Skeletal muscle cell (primary cell): ENCODE measurements around the gene ATP10B.
"Not testable (repeated sequence)": the region's sequence is repeated elsewhere in the genome, so short reads cannot be mapped to it uniquely, and the experiment has no call there.

ENCODE experiments used
- DNase-seq: peaks from one replicate; pipeline ENCODE4 v3.0.0-alpha.2; 2010; ENCODE audit warnings: low read depth
- H3K4me3 ChIP-seq: 2 replicates; pipeline ENCODE4 v1.5.1; 2011; ENCODE audit warnings: low read depth, mild to moderate bottlenecking, control low read depth, low read length, moderate library complexity

The ATP10B gene

GRCh38 chr5:160835376-160835775 lies 16.6 kb downstream of the ATP10B start:
- no peak for DNase-seq
- no peak overlapping the region for H3K4me3 ChIP-seq

DNA sequence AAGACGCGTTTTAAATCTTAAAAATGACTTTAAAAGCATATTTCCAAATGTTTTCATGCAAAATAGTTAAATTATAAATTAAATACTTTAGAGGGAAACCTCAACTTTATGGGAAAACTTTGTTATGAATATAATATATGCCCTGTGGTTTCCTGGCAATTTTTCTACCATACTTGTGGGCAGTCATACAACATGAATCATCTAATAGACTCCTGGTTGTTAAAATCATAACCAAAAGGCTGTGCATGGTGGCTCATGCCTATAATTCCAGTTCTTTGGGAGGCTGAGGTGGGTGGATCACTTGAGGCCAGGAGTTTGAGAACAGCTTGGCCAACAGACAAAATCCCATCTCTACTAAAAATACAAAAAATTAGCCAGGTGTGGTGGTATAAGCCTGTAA lies 18.2 kb downstream of the ATP10B start:
- no peak overlapping the region for H3K4me3 ChIP-seq
- DNase-seq, result no peak

DNA sequence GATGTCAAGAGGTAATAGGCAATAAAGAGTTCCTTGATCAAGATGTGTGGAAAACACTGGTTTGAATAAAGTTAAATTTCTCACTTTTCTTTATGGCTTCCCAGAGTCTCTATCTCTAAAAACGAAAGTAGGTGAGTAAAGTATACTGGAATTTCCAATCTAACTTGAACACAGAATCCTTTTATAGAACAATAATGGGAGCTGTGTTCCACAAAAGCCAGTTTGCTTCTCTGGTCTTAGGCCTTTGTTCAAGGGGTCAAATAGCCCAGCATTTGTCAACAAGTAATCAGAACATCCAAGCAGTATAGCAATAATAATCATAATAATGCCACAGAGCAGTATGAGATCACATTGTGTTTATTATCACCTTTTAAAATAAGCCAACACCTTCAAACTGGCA lies 20.2 kb downstream of the ATP10B start:
- no peak overlapping the region for H3K4me3 ChIP-seq
- DNase-seq, result no peak

DNA sequence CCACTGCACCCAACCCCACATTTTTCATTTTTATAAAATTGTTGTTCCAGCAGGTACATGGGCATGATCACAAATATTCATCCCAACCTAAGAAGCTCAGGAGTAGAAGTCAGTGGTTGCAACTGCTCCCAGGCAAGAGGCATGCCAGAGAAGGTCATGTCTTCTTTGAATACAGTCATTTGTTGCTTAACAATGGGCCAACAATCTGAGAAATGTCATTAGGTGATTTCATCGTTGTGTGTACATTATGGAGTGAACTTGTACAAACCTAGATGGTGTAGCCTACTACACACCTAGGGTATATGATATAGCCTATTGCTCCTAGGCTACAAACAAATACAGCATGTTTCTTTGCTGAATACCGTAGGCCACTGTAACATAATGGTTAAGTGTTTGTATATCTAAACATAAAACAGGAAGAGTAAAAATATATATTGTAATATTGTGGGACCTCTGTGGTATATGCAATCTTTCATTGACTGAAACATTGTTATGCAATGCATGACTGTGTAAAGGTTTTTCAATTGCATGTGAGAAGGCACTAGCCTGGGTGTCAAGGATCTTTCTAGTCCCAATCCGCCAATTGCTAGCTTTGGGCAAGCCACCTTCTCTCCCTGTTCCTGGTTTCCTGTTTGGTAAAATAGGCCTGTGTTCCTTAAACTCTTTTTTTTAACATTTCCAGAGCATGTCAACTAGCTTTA lies 27.6 kb downstream of the ATP10B start:
- no peak overlapping the region for H3K4me3 ChIP-seq
- no peak for DNase-seq

DNA sequence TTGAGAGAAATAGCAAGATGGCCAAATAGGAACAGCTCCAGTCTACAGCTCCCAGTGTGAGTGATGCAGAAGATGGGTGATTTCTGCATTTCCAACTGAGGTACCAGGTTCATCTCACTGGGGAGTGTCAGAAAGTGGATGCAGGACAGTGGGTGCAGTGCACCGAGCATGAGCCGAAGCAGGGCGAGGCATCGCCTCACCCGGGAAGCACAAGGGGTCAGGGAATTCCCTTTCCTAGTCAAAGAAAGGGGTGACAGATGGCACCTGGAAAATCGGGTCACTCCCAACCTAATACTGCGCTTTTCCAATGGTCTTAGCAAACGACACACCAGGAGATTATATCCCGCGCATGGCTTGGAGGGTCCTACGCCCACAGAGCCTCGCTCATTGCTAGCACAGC lies 39.0 kb downstream of the ATP10B start:
- not testable (repeated sequence) for DNase-seq, H3K4me3 ChIP-seq

DNA sequence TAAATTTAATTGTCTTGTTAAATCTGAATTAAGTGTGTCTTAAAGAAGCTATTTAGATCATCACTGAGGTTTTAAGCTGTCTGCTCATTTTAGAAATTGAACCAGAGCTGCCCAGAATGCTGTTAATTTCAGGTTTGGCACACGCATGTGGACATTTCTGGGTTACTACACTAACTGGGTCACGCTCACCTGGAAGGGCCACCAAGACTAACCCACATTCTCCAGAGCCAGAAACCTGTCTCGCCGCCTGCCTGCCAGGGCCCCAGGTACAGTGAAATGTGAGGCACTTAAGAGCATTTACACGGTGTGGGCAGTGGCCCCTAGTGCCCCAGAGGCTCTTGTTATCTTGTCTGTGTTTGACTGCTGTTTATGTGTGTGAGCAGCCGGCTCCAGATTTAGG lies 46.6 kb downstream of the ATP10B start:
- DNase-seq, result no peak
- H3K4me3 ChIP-seq, result no peak overlapping the region

GRCh38 chr5:160802592-160802991 lies 49.4 kb downstream of the ATP10B start:
- no peak overlapping the region for H3K4me3 ChIP-seq
- no peak for DNase-seq

DNA sequence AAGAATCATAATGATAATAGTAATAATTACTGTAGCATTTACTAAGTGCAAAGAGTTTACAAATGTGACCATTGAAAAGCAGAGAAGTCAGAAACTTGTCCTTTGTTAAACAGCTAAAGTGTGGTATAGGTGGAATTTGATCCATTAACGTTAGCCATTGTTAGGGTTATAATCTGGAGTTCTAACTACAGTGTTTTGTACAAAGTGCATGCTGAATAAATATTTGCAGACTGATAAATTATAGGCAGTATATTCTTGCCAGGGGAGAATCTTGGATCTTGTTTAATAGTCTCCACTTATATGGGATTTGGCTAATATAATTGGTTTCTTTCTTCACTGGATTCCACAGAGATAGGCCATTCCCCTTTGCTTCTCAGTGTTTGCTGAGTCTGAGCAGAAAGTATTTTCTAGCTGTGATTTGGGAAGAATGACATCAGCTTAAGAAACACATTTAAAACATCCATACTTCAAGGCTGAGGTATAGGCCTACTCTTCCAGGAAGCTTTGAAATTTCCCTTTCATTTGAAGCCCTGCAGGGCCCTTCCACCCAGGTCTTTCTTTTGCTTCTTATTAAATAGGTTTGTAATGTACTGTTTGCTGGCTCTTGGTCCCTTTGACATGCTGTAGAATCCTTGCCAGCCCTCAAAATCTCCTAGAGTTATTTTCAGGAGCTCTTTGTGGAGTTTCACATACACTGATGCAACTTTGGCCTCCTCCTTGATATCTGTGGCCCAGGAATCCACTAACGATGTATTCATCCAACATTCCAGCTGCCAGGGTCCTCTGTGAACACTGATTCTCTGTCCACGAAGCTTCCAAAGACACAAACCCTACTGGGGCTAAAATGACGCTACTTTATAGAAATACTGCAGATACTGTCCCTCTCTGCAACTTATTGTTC lies 51.4 kb downstream of the ATP10B start:
- DNase-seq, result no peak
- no peak overlapping the region for H3K4me3 ChIP-seq

- H3K4me3 ChIP-seq, result no peak overlapping the region
- no peak for DNase-seq
Observed at GRCh38 chr5:160799184-160799583, 52.8 kb downstream of the ATP10B start.

DNA sequence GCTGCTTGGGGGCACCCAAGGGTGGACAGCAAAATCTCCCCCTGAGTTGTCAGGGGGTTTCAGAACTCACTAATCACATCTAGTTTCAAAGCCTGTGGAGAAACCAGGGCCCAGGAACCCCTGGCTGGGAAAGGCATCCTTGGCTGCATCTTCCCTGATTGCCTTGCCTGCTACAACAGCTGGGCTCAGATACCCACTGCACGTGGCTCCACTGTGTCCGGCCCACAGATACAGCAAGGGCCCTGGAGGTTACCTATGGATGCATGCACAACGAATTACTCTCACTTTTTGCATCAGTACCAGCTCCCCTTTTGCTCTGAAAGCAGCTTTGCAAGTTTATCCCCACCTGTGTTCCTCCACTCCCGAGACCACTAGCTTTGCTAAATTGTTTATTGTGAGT lies 55.0 kb downstream of the ATP10B start:
- no peak overlapping the region for H3K4me3 ChIP-seq
- DNase-seq, result no peak

GRCh38 chr5:160793530-160793899 lies 58.5 kb downstream of the ATP10B start:
- no peak overlapping the region for H3K4me3 ChIP-seq
- DNase-seq, result no peak

DNA sequence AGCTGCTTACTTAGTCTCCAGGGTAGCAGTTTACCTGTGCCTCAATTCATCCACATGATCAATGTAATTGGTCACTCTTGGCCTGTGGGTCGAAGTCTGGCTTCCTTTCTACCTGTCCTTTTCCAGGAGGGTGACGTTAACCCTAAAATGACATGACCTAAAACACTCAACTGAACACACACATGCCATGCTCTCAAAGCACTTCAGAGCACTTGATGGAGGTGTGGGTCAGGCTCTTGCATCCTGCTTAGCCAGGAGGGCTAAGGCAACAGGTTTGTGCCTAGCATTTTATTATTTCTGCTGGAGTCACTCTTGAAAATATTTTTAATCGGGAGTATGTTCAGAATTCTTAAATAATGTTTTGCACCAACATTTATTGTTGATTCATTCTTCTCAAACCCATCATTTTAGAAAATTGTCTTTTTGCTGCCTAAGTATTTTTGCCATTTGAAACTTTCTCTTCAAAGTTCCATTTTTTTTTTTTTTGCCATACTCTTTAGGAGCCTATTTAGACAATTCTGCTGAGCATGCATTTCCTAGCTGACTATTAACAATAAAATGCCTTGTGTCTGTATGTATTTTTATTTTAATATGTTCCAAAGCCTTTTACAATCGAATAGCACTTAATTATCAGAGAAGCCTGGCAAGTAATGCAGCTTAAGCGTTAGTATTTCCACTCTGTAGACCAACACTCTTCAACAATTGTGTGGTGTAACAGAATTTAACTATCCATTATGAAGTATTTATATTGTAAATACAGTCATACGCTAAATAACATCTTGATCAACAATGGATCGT lies 59.1 kb downstream of the ATP10B start:
- DNase-seq, result no peak

DNA sequence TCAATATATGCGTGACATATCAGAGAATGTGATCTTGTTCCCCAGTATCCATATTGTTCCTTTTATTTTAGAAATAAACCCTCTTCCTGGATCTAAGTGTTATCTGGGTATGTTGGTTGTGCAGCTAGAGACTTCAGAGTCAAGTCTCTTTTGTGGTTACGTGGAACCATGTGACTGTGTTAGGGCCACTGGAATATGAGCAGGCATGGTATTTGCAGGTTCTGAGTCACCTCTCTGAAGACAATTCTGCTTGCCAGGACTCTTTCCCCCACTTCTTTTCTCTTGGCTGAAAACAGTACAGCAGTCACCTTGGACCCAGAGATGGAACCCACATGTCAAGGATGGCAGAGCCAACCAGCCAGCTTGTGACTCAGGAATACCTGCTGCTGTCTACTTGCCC lies 59.7 kb downstream of the ATP10B start:
- no peak for DNase-seq
- H3K4me3 ChIP-seq, result no peak overlapping the region

More for the DNA sequence above, 59.1 kb downstream of the ATP10B start:
- no peak overlapping the region for H3K4me3 ChIP-seq

DNA sequence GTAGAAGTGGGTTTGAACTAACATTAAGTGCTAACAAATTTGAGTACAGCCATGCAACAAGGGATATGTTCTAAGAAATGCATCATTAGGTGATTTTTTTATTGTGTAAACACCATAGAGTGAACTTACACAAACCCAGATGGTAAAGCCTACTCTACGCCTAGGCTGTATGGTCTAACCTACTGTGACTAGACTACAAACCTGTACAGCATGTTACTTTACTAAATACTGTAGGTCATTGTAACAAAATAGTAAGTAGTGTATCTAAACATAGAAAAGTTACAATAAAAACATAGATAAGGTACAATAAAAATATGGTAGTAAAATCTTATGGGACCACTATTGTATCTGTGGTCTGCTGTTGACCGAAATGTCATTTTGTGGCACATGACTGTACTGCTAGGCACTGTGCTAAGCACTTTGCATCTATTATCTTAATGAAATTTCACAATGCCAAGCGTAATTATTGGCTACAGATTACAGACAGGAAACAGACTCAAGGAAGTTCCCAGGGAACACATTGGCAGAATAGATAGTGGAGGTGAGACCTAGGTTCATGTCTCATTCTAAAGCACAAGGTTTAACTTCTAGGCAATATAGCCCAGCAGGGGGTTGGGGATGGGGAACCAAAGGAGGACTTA lies 62.7 kb downstream of the ATP10B start:
- H3K4me3 ChIP-seq, result no peak overlapping the region
- no peak for DNase-seq

DNA sequence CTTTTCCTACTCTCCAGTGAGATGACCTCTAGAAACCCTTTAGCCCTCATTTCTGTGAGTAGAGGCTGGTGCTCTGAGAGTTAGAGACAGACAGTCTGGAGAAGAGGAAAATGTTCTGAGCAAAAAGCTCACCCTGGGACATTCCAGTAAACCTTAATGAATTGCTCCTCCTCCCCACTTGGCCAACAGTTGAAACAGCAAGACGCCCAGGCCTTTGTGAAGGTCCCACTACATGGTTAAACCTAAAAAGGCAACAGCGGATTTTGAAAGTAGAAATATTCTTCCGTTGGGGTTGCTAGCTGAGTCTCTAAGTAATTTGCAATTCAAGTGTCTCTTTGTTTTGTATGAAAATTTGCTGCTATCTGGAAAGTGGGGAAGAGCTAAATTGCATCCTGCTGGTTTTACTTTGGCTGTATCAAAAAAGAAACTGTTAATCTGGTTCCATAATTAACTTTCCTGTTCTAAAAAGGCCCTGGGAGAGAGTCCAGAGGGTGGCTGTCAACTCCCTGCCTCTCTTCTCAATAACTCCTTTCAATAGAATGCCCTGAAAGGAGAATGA lies 63.8 kb downstream of the ATP10B start:
- no peak overlapping the region for H3K4me3 ChIP-seq
- no peak for DNase-seq

DNA sequence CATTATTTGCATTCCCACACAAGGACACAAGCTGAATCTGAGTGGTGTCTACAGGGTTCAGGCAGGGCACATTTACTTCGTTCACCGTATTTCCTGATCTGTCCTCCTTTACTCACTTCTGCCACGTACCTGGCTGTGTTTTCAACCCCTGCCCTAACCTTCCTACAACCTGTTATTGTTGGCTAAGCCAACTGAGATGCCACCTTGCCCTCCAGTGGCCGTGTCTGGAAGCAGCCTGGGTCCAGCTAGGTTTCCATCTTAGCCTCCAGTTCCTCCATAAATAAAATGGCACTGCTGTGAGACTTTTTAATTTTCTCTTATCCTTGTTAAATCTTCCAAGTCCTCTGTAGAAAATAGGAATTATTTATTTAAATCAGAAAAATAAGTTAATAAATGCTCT lies 64.8 kb downstream of the ATP10B start:
- no peak for DNase-seq
- no peak overlapping the region for H3K4me3 ChIP-seq

- H3K4me3 ChIP-seq, result no peak overlapping the region
- DNase-seq, result no peak
Observed at GRCh38 chr5:160774666-160775315, 77.2 kb downstream of the ATP10B start.

DNA sequence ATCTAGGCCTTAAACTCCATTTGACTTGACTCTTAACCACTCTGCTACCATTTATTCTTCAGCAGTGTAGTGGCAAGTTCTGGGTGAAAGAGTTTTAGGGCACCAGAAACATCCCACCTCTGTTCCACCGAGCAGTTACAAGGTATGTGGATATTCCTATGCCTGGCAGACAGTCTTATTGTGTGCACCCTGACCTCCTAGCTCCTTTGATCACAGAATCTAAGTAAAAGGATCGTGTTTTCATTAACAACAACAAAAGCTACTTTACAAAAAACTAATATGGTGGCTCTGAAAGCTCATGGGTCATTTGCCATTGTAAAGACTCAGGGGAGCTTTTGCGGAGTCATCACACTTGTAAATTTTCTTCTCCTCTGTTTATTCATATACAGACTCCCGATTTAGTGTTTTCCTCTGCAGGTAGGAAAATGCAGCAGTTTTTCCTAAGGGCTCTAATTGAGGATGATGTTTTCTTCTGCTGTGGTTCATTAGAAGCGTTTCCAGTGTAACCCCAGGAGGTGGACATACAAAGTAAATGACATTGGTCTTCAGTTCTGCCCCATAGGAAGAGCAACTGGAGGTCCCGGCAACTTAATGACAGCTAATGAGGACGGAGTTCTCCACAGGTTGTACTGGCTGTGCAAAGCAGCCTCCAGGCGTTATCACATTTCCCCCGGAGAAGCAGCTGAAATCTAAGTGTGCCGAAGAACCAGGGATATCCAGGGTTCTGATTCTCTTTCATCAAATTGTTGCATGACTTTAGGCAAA lies 78.2 kb downstream of the ATP10B start:
- no peak for DNase-seq

More for the DNA sequence above, 78.2 kb downstream of the ATP10B start:
- no peak overlapping the region for H3K4me3 ChIP-seq
